22Rv1 (cell line): ENCODE measurements around the gene PSIP1.

Experiments
- CTCF ChIP-seq: fragments of 450-650 bp; IDR thresholded peaks from 2 replicates; pipeline ENCODE4 v1.5.1; 2017; ENCODE audit warnings: mild to moderate bottlenecking
- ZFX ChIP-seq: fragments of 450-650 bp; IDR thresholded peaks from 2 replicates; pipeline ENCODE4 v1.6.1; 2017; ENCODE audit warnings: antibody characterized with exemption, borderline replicate concordance

GRCh38 chr9:15510789-15511575 lies at the start of gene PSIP1:
- TF ChIP-seq CTCF (no peak), ZFX (no peak)
